Thyroid gland (tissue), 4 donors: Measurements from ENCODE around the gene POU2F2.

Source experiments
- CTCF ChIP-seq, 6 experiments: fragments of 200-600 bp in 3 of 6; fragments of 450-650 bp in 3 of 6; sonication (generic) in 3 of 6; IDR thresholded peaks; one replicate each; pipeline ENCODE4 v1.5.1; 2016 to 2019; ENCODE audit warnings: antibody characterized with exemption in 6 of 6, mild to moderate bottlenecking in 2 of 6, inconsistent platforms in 1 of 6, moderate library complexity in 1 of 6
- POLR2A ChIP-seq, 2 donors: fragments of 450-650 bp; IDR thresholded peaks; one replicate each; pipeline ENCODE4 v1.6.1; 2017; ENCODE audit warnings: antibody characterized with exemption in 2 of 2, mild to moderate bottlenecking in 2 of 2, moderate library complexity in 1 of 2

- TF ChIP-seq CTCF (IDR thresholded peaks at IDR 0.05) (no peak), POLR2A (IDR thresholded peaks at IDR 0.05) (no peak)
These were observed 53.5 kb downstream of the POU2F2 start for GRCh38 chr19:42078538-42079275.
